ENCODE data around the gene RRBP1.
A peak's percentile ranks its signal among the peaks of the same experiment; 100 is the strongest.

DNA sequence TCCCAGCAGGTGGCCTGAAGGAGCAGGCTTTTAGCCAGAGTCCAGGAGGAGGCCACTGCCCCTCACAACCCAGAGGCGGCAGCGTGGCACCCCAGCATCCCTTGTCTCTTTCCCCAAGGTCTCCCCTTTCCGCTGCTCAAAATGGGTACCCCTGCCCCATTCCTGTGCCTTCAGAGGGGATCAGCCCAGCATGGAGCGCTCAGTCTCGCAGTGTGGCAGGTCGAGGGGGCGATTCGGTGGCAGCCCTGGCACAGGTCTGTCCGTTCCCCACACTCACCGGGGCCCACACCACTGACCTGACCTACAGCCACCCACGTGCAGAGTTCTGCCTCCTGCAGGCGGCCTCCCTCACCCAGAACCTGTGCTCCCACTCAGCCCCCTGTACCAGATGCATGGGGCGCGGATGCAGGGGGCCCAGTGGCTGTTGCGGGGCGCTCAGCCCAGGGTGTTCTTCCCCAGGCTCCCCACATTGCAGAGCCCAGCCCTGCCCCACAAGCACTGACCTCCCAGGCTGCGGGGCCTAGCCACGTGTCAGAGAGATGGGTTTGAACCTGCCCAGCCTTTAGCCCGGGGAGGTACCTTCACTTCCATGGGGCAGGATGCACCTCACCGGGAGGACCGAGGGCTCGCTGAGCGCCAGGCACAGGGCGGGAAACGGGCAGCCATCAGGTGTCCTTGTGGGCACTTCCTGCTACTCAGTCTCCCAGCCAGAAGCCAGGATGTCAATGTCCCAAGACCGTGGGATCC is 70.3 kb downstream of the RRBP1 start:
- TF ChIP-seq CTCF (conservative IDR thresholded peaks at IDR 0.05 in 1 of 2, IDR thresholded peaks at IDR 0.05 in 1 of 2; ENCODE audit: extremely low read depth in 1 of 2, insufficient read depth in 1 of 2, low read depth in 1 of 2, low read length in 2 of 2) = peak in 1 of 2 donors; percentile 75
- TF ChIP-seq EZH2 (IDR thresholded peaks at IDR 0.05; ENCODE audit: borderline replicate concordance, low read length) = no peak
